Measurements from ENCODE around the gene HBM.

Gene HBM

GRCh38 chr16:187330-187729 is 21.6 kb downstream of the HBM start:
- no peak for TF ChIP-seq CTCF (IDR thresholded peaks at IDR 0.05; ENCODE audit: poor library complexity, severe bottlenecking)
- Histone ChIP-seq H3K4me3 (ENCODE audit: severe bottlenecking) (no peak overlapping the region), H3K36me3 (ENCODE audit: low read depth) (peaks cover 45% of the 10 kb centered on the region), H3K27ac (ENCODE audit: poor library complexity, severe bottlenecking) (no peak overlapping the region), H3K9me3 (ENCODE audit: severe bottlenecking) (no peaks in the 10 kb centered on the region), H3K4me1 (ENCODE audit: insufficient read depth, poor library complexity, severe bottlenecking) (no peaks in the 10 kb centered on the region), H3K27me3 (ENCODE audit: insufficient read depth, poor library complexity, severe bottlenecking) (no peaks in the 10 kb centered on the region)
- no peak for DNase-seq (ENCODE audit: low spot score)
- no peak for ATAC-seq (ENCODE audit: low read depth)

GRCh38 chr16:188674-189073 is 22.9 kb downstream of the HBM start:
- no peaks in the 10 kb centered on the region for H3K9me3 ChIP-seq (ENCODE audit: severe bottlenecking)
- DNase-seq (ENCODE audit: low spot score) (no peak), ATAC-seq (ENCODE audit: low read depth) (peak; percentile 33; the same call in 1 of the 3 replicates)
- H3K27me3 ChIP-seq (ENCODE audit: insufficient read depth, poor library complexity, severe bottlenecking) = no peaks in the 10 kb centered on the region
- H3K27ac ChIP-seq (ENCODE audit: poor library complexity, severe bottlenecking) = no peak overlapping the region
- peaks cover 58% of the 10 kb centered on the region for H3K36me3 ChIP-seq (ENCODE audit: low read depth)
- peak; percentile 37 for TF ChIP-seq CTCF (IDR thresholded peaks at IDR 0.05; ENCODE audit: poor library complexity, severe bottlenecking)
- H3K4me3 ChIP-seq (ENCODE audit: severe bottlenecking) = no peak overlapping the region
- H3K4me1 ChIP-seq (ENCODE audit: insufficient read depth, poor library complexity, severe bottlenecking) = no peaks in the 10 kb centered on the region

GRCh38 chr16:189604-190186 is 23.9 kb downstream of the HBM start:
- no peaks in the 10 kb centered on the region for H3K9me3 ChIP-seq (ENCODE audit: severe bottlenecking)
- no peak for DNase-seq (ENCODE audit: low spot score)
- no peaks in the 10 kb centered on the region for H3K4me1 ChIP-seq (ENCODE audit: insufficient read depth, poor library complexity, severe bottlenecking)
- no peak overlapping the region for H3K4me3 ChIP-seq (ENCODE audit: severe bottlenecking)
- no peak for TF ChIP-seq CTCF (IDR thresholded peaks at IDR 0.05; ENCODE audit: poor library complexity, severe bottlenecking)
- no peak overlapping the region for H3K27ac ChIP-seq (ENCODE audit: poor library complexity, severe bottlenecking)
- ATAC-seq (ENCODE audit: low read depth) = no peak
- no peaks in the 10 kb centered on the region for H3K27me3 ChIP-seq (ENCODE audit: insufficient read depth, poor library complexity, severe bottlenecking)
- peaks cover 68% of the 10 kb centered on the region for H3K36me3 ChIP-seq (ENCODE audit: low read depth)

- H3K36me3 ChIP-seq (ENCODE audit: low read depth) = peaks cover 88% of the 10 kb centered on the region
- no peak for TF ChIP-seq CTCF (IDR thresholded peaks at IDR 0.05; ENCODE audit: poor library complexity, severe bottlenecking)
- no peaks in the 10 kb centered on the region for H3K27me3 ChIP-seq (ENCODE audit: insufficient read depth, poor library complexity, severe bottlenecking)
- ATAC-seq (ENCODE audit: low read depth) = no peak
- H3K9me3 ChIP-seq (ENCODE audit: severe bottlenecking) = no peaks in the 10 kb centered on the region
- no peak overlapping the region for H3K27ac ChIP-seq (ENCODE audit: poor library complexity, severe bottlenecking)
- H3K4me1 ChIP-seq (ENCODE audit: insufficient read depth, poor library complexity, severe bottlenecking) = no peaks in the 10 kb centered on the region
- H3K4me3 ChIP-seq (ENCODE audit: severe bottlenecking) = no peak overlapping the region
- DNase-seq (ENCODE audit: low spot score) = no peak
These were observed 26.1 kb downstream of the HBM start for GRCh38 chr16:191831-192230.

GRCh38 chr16:192686-193085 is 26.9 kb downstream of the HBM start:
- no peak overlapping the region for H3K27ac ChIP-seq (ENCODE audit: poor library complexity, severe bottlenecking)
- ATAC-seq (ENCODE audit: low read depth) (no peak), DNase-seq (ENCODE audit: low spot score) (no peak)
- no peaks in the 10 kb centered on the region for H3K27me3 ChIP-seq (ENCODE audit: insufficient read depth, poor library complexity, severe bottlenecking)
- H3K4me3 ChIP-seq (ENCODE audit: severe bottlenecking) = no peak overlapping the region
- TF ChIP-seq CTCF (IDR thresholded peaks at IDR 0.05; ENCODE audit: poor library complexity, severe bottlenecking) = no peak
- H3K4me1 ChIP-seq (ENCODE audit: insufficient read depth, poor library complexity, severe bottlenecking) = no peaks in the 10 kb centered on the region
- H3K9me3 ChIP-seq (ENCODE audit: severe bottlenecking) = no peaks in the 10 kb centered on the region
- peaks cover 89% of the 10 kb centered on the region for H3K36me3 ChIP-seq (ENCODE audit: low read depth)
